ENCODE measurements around the gene ZNF76.
A peak's percentile ranks its signal among the peaks of the same experiment; 100 is the strongest.

ZNF76 gene

DNA sequence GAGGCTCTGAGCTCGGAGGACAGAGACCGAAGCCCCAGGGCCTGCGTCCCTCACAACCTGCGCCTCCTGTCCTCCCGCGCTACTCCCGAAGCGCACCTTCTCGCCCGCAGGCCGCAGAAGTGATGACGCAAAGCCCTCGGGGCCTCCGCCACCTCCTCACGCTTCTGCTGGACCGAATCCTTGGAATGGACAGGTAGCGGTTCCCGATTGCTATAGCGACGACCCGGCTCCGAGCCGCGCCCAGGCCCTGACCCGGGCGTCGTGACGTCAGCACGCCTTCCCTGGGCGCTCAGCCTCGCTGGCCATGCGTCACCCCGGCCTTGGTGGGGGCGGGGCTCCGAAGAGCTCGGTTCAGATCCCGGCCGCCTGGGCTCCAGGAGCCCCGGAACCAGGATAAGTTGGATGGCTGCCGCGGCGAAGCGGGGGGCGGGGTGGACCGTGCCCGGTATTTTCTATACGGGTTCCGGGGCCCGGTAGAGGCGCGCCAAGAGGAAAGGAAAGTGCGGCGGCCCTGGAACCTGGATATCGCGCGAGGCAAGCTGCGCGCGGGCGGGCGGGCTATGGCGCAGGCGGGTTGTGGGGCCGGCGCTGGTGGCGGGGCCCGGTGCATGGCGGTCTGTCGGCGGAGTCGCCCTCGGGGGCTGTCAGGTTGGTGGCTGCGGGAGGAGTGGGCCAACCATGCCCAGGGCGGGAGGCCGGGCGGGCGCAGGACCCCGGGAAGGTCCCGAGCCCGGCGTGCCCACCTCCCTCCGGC lies at the start of gene ZNF76:
ZNF76 (plus strand) TSS at position 542 of the 754 bp plus-strand sequence. CDS start 21,417 bp downstream, outside the sequence.
- DNase-seq (ENCODE audit: low read depth): peak; percentile 96

DNA sequence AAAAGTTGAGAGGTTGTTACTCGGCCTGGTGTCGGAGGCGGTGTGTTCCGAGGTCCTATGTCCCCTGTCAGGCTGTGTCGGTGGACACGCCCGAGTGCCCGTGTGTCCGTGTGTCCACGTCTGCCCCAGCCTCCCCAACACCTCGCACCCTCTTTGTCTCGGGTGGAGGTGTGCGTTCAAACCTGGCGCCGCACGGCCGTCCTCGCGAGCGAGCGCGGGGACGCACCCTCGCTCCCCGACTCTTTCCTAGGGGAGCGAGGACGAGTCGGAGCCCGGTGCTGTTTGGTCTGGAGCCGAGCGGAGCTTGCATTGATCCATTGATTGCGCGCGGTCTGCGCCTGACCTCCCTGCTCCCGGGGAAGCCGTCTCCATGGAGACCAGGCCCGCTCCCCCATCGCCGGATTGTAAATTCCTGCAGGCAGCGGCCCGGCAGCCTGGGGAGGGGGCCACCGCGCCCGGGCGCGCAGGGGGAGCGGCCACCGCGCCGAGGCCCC lies 46.2 kb upstream of the ZNF76 start:
- no peak for DNase-seq (ENCODE audit: low read depth)

DNA sequence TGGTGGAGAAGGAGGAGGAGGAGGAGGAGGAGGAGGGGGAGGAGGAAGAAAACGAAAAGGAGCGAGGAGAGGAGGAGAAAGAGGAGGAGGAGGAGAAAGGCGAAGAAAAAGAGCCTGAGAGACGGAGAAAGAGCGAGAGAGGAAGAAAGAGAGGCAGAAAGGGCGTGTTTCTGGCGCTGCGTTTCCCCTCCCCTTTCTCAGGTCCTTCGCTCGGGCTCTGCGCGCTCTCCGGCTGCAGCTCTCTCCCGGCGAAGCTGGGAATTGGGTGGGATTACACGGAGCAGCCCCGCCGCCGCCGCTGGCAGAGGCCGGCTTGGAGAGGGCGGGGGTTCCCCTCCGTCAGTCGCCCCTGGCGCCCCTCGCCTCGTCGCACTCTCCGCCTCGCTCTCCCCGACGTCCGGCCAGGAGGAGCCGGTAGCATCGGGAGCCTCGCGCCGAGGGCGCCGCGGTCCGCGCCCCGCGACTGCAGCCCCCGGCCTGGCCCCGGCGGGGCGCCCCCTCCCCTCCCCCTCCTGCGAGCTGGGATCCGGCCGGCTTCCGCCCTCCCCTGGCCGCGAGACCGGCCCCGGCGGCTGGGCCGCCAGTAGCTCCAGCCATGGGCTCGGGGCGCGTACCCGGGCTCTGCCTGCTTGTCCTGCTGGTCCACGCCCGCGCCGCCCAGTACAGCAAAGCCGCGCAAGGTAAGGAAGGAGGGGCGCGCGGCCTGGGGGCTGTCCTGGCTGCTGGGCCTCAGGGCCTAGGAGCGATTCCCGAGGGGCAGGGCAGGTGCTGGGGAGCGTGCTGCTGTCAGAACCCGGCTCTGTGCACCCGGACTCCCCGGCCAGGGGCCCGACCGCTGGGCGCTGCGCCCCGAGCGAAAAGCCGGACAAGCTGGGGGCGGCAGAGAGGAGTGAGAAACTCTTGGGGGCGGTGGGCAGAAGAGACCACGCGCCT lies 45.4 kb upstream of the ZNF76 start, which contains the start of gene SCUBE3:
SCUBE3 (plus strand) TSS at position 133 of the 933 bp plus-strand sequence; CDS start at position 596, 463 bp downstream.
- DNase-seq (ENCODE audit: low read depth): peak; percentile 43

DNA sequence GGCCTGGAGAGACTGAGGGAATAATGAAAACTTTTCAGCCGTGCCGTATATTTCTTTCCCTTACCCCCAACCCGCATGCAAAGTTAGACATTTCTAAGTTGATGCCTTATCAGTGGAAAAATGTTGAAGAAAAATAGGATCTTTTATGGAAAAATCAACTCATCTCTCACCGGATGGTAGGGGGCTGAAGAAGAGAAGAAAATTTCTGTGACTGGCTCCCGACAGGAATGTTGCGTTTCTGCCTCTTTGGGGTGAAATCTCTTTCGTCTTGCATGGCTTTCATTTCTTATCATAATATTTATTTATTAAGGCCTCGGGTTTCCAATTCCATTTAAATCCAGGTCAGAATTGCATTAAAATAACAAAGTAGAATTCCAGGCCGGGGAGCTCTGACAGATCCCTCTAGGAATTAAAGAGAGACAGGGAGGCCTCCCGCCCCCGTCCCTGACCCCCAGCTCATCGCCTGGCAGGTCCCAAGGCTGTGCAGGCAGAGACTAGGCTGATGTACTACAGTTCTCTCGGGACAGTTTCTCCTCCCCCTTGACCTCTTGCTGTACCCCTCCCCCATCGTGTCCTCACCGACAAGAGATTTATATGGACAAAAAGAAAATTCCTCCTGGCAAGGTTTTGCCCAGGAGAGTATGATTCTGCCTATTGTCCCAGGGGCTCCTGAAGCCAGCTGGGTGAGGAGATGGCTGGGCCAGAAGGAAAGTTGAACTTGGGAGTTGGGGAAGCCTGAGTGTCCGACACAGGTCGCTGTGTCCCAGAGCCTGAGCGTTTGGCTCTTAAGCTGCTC lies 44.5 kb upstream of the ZNF76 start:
- no peak for DNase-seq (ENCODE audit: low read depth)

DNA sequence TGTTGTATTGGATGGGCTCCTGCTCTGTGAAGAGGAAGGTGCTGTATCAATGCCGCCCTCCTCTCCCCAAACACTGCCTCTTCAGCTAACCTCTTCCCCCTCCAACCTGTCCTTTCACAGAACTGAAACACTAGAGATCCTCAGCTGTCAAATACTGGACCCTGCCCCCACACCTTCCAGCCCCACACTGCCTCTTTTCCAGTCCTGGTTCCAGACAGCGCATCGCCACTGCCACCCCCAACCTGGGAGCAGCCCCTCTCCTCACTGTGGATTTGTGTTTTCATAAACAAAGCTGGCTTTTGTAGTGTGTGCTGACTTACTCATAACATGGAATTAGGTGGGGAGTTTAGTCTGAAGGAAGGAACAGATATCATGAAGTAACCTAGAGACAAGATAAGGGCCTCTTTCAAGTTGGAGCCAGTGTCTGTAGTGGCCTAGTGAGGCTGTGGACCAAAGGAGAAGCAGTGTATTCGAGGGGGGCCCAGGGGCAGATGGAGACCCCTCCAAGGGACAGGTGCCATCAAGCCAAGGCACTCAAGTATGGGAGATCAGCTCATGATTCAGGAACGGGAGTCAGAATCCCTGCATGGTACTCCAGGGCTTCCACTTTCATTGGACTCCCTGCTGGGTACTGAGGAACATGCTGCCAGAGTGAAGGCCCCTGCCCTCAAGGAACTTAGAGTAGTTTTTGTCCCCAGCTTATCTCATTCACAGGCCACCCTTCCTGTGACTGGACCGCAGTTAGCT lies 43.7 kb upstream of the ZNF76 start:
- no peak for DNase-seq (ENCODE audit: low read depth)

DNA sequence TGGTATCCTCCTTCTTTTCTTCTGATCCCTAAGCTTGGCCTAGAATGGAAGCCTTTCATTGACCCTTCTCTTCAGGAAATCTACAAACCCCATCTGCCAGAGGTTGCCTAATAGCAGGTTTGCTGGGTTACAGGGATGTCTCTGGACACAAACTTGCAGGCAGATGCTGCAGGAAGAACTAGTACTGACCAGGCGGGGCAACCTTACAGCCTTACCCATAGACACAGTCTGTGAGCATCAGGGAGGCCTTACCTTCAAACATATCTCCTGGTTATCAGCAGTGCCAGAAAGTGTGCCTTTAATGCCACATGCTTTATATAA lies 43.2 kb upstream of the ZNF76 start:
- DNase-seq (ENCODE audit: low read depth): no peak

DNA sequence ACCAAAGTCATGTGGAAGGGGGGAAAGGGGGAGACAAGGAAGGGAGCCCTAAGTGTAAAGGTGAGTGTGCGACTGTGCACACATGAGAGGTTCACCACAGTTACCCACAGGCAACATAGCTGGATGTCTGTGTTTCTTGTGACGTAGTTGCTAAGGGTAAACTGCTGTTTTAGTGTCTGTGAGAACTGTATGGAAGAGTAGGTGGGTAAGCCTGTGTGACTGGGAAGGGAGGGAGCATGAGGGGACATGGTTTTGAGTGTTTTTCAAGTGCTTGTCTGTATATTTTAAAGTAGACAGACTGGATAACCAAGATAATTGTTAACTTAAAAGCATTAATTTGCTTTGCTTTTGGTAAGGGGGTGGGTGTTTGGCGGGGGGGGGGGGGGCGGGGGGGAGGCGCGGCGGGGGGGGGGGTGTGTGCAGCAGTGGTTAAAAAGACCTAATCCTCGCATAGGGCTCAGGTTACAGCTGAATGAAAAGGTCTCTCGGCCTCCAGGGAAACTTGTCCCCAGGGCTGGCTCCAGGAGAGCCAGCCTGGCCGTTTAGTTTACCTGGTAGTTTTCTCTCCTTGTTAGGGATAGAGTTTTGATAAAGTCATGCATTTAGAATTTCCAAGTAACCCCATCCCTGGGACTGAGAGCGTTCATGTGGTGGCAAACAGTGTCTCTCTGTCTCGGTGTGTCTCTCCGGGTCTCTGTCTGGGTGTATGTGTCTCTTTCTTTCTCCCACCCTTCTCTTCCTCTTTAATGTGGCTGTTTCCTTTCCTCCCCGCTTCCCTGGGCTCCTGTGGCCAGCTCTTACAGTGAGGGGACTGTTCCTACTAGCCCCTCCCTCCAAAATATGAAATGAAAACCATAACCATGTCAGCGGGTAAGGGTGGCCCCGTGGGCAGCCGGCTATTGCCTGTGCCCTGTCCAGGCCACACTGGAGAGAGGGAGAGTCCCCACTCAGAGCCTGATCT lies 42.4 kb upstream of the ZNF76 start:
- no peak for DNase-seq (ENCODE audit: low read depth)

DNA sequence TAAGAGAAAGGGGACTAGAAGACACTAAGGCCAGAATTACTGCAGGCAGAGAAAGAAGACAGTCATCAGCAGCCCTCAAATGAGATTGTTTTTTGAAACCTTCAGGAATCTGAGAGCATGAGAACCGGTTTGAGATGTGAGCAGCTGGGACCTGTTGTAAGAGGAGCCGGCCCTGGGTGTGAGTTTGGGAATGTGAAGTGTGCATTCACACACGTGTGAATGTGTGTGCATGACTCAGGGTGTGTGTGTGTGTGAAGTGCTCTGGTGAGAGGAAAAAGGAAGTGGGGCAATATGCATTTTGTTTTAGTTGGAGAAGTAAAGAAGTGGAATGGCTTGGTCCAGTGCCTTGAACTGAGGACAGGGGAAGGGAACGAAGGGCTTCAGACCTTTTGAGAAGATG lies 41.5 kb upstream of the ZNF76 start:
- DNase-seq (ENCODE audit: low read depth): peak; percentile 49

DNA sequence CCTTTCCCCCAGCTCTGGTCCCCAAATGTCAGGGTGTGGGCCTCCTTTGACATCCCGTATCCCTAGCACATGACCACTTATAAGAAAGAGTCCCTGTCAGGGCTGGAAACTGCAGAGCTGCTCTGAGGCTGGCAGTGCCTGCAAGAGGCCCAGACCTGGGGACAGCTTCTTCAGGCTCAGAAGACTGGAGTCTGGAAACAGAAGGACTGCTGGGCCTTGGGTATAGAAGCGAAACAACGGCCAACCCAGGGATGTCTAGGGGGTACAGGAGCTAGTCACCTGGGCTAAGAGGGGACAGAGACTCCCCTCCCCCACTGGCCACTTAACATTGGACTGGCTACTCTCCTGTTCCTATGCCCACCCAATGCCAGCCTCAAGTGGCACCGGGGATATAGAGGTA lies 41.1 kb upstream of the ZNF76 start:
- DNase-seq (ENCODE audit: low read depth): no peak

DNA sequence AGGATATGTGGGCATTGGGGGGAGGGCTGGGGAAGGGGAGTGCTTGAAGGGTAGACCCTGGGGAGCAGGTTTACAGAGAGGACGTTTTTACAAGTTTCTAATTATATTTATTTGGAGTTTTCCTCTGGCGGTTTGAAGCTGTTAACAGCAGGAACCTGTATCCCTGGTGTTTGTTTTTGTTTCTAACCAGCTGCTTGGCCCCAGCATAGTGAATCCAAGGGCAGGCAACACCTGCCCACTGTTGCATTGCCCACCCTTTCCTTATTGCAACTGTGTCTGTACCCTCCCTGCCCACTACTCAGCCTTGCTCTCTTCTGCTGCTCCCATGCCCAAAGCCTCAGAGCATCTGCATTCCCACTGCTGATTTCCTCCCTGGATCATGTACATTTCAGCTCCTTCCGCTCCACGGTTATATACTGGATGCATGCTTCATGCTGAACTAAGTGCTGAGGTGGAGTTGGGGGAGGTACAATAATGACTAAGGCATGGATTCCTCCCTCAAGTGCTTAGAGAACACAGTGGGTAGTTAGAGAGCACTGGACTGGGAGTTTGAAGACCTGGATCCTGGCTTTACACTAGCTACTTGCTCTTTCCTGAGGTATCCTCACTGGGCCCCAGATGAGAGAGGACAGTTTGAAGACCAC lies 39.7 kb upstream of the ZNF76 start:
- DNase-seq (ENCODE audit: low read depth): no peak

DNA sequence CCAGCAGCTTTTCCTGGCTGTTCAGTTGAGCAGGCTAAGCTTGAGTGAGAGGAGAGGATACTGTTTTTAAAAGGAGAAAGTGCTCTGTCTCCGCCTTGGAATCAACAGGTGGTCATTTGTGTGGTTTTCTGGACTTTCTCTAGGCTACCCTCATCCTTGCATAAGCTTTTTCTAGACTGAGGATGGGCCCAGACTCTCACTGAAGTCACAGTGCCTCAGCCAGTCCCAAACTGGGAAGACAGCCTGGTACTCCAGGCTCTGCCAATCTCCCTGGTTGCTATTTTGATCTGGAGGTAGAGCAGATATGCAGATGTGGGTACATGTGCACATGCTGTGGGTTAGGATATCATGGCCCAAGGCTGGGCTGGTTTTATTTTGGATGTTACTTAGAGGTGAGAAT lies 38.8 kb upstream of the ZNF76 start:
- no peak for DNase-seq (ENCODE audit: low read depth)

DNA sequence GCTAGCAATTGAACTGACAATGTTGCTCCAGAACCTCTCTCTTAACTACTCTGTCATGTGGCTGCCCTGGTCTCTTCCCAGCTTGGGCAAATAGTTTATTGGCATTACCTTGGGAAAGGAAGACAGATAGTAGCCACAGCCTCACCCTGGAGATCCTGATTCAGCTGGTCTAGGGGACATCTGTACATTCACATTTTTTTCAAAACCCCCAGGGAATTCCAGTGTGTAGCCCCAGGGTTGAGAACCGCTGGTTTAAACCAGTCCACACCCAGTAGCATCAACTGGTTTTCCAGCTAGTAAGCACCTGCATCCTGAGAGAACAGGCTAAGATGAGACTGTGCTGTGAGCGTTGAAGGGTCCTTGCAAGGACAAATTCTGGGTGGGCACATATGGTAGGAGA lies 36.1 kb upstream of the ZNF76 start:
- DNase-seq (ENCODE audit: low read depth): no peak

DNA sequence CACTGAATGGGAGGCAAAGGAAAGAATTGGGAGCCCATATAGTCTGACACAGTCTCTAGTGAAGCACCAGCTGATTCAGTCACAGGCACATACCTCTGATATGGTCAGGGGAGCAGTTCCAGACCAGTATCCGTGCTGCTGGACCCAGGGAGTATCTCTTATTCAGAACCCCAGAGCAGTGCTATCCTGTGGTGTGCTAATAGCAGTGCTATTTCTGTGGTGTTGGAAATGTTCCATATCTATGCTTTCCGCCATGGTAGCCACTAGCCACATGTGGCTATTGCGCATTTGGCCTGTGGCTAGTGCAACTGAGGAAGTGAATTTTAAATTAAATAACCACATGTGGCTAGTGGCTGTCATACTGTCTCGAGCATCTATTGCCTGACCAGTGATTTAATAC lies 34.8 kb upstream of the ZNF76 start:
- DNase-seq (ENCODE audit: low read depth): no peak

DNA sequence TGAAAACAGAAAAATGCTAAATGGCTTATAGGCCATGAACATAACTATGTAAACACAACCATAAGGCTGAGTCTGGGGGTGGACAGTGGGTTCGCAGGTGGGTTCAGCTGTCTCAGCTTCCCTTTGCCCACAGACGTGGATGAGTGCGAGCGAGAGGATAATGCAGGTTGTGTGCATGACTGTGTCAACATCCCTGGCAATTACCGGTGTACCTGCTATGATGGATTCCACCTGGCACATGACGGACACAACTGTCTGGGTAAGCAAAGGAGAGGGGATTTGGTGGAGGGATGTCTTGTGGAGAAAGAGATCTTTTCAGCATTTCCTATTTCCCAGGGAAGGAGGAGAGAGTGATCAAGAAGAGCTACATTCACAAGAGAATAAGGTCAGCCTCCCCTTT lies 31.1 kb upstream of the ZNF76 start:
- no peak for DNase-seq (ENCODE audit: low read depth)

DNA sequence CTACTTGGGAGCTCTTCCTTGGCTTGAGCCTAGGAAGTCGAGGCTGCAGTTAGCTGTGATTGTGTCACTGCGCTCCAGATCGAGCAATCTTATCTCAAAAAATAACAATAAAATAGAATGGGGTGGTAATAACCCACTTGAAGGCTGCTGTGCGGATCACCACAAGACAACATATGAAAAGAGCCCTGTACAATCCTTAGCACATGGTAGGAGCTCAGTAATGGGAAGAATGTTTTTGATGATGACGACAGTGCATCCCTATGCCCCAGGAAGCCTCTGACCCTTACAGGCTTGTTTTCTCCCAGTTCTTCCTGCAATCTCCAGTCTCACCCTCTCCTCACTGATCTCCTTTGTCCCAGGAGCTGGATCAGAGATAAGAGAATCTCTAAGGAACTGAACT lies 30.2 kb upstream of the ZNF76 start:
- no peak for DNase-seq (ENCODE audit: low read depth)

DNA sequence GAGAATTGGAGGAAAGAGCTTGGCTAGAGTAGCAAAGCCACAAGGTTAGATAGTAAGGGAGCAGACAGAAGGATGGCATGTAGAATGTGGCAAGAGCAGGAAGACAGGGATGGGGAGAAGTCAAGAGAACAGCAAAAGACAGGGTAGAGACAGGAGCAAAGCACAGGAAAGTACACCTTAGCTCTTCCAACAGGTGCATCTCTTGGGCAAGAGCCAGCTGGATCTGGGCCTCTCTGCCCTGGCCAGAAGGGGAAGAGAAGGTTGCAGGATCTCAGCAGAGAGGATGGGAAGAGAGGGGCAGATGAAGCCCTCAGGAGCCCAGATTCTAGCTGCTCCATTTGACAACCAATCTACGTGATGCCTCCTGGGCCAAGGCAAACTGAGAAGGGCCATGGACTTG lies 29.0 kb upstream of the ZNF76 start:
- DNase-seq (ENCODE audit: low read depth): no peak

DNA sequence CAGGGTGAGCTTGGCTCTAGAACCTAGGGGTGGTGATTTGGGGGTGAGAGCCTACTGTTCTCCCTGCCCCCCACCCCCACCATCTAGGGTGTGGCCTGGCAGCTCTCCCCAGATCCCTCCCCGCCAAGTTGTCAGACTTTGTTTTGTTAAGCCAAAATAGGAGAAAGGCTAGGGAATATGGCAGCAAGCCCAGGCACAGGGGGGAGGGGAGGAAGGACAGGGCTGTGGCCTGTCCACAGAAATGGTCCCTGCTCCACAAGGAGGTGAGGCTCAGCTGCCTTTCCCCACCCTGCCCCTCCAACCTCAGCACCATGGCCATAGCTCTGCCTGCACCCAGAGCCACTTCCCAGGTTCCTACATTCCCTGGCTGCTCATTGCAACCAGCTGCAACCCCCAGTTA lies 28.6 kb upstream of the ZNF76 start:
- DNase-seq (ENCODE audit: low read depth): no peak

DNA sequence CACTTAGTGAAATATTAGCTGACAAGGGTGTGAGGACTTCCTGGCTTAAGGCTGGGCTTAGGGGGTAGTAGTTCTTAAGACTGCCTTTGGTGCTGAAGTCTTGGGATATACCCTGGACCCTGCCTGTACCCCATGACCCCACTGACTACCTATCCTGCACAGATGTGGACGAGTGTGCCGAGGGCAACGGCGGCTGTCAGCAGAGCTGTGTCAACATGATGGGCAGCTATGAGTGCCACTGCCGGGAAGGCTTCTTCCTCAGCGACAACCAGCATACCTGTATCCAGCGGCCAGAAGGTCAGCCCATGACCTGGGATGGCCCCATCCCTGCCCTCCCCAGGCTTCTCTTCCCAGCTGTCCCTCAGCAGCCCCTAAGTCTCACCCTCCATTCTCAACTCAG lies 28.0 kb upstream of the ZNF76 start:
- DNase-seq (ENCODE audit: low read depth): no peak

DNA sequence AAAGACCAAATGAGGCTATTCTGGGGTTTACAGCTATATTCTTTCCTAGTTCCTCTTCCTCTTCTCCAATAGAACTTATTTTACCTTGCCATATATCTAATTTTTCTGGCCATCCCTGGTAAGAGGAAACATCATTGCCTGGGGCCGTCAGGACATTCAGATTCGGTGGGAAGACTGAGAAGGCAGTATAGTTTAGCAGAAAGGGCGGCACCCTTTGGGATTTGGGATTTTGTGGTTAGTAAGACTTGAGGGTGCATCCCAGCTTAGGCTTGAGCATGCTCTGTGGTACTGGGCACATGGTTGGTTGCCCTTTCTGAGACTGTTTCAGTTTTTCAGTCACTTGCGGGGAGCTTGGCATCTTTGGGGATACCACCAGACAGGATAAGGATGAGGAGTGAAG lies 24.6 kb upstream of the ZNF76 start:
- no peak for DNase-seq (ENCODE audit: low read depth)

DNA sequence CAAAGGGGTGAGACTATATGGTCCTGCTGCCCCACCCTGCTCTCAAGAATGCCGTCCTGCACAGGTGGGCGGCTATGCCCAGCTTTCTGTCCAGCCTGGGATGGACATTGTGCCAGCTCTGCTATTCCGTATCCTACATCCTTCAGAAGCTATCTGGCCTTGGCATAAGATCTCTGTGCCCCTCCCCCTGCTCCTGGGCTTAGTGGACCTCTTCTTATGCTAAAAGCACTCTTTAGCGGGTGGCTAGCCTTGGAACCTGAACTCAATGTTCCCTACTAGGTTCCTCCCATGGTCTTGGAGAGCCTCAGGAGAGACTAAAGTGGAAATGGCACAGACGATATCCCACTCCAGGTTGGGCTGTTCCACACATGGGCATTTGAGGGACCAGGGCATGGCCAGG lies 23.3 kb upstream of the ZNF76 start:
- DNase-seq (ENCODE audit: low read depth): no peak
